Measurements from ENCODE around the gene ELMO1.
A peak's percentile ranks its signal among the peaks of the same experiment; 100 is the strongest.

Gene ELMO1, protein sequence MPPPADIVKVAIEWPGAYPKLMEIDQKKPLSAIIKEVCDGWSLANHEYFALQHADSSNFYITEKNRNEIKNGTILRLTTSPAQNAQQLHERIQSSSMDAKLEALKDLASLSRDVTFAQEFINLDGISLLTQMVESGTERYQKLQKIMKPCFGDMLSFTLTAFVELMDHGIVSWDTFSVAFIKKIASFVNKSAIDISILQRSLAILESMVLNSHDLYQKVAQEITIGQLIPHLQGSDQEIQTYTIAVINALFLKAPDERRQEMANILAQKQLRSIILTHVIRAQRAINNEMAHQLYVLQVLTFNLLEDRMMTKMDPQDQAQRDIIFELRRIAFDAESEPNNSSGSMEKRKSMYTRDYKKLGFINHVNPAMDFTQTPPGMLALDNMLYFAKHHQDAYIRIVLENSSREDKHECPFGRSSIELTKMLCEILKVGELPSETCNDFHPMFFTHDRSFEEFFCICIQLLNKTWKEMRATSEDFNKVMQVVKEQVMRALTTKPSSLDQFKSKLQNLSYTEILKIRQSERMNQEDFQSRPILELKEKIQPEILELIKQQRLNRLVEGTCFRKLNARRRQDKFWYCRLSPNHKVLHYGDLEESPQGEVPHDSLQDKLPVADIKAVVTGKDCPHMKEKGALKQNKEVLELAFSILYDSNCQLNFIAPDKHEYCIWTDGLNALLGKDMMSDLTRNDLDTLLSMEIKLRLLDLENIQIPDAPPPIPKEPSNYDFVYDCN

GRCh38 chr7:37448636-37449361 is at the start of gene ELMO1:
TSS of gene ELMO1 (minus strand) at chr7:37448864. CDS start at chr7:37342690, 106,174 bp downstream.
- TF ChIP-seq EZH2 (IDR thresholded peaks at IDR 0.05; ENCODE audit: borderline replicate concordance, low read depth, low read length, severe bottlenecking) (peak; percentile 86), CTCF (IDR thresholded peaks at IDR 0.05; ENCODE audit: borderline replicate concordance, extremely low read depth, low read length, poor library complexity, severe bottlenecking) (peak; percentile 54)
- Histone ChIP-seq H3K9ac (ENCODE audit: low read depth, low read length) (peak within 1 kb of the TSS; percentile 54; the same call in 1 of the 2 replicates), H3K36me3 (ENCODE audit: insufficient read depth, low read length) (no peaks in the 10 kb centered on the region), H3K9me3 (ENCODE audit: insufficient read depth, low read length, severe bottlenecking) (no peaks in the 10 kb centered on the region), H2AFZ (ENCODE audit: low read depth, low read length) (peak within 1 kb of the TSS; percentile 78), H3K4me2 (ENCODE audit: insufficient read depth, low read length) (peak within 1 kb of the TSS; percentile 97), H3K4me3 (ENCODE audit: low read depth in 1 of 2, low read length in 2 of 2) (peak within 1 kb of the TSS; percentile 31 to 68; a peak in 3 of 4 replicates), H3K27ac (ENCODE audit: low read length) (no peak within 1 kb of the TSS), H3K27me3 (ENCODE audit: insufficient read depth, low read length, poor library complexity) (peaks cover 75% of the 10 kb centered on the region), H3K4me1 (ENCODE audit: insufficient read depth, low read length) (peaks cover 28% of the 10 kb centered on the region), H4K20me1 (ENCODE audit: insufficient read depth, low read length) (no peaks in the 10 kb centered on the region), H3K79me2 (ENCODE audit: insufficient read depth, low read length) (no peaks in the 10 kb centered on the region)
- DNase-seq (peak; percentile 72), ATAC-seq (ENCODE audit: insufficient read depth, low read depth) (peak; percentile 94)

- no peak overlapping the region for H3K27ac ChIP-seq (ENCODE audit: low read length)
- TF ChIP-seq EZH2 (IDR thresholded peaks at IDR 0.05; ENCODE audit: borderline replicate concordance, low read depth, low read length, severe bottlenecking) = no peak
- H3K79me2 ChIP-seq (ENCODE audit: insufficient read depth, low read length) = no peaks in the 10 kb centered on the region
- no peak overlapping the region for H3K9ac ChIP-seq (ENCODE audit: low read depth, low read length)
- no peaks in the 10 kb centered on the region for H3K36me3 ChIP-seq (ENCODE audit: insufficient read depth, low read length)
- no peaks in the 10 kb centered on the region for H3K9me3 ChIP-seq (ENCODE audit: insufficient read depth, low read length, severe bottlenecking)
- DNase-seq = no peak
- no peak for ATAC-seq (ENCODE audit: insufficient read depth, low read depth)
- H3K4me3 ChIP-seq (ENCODE audit: low read depth in 1 of 2, low read length in 2 of 2) = no peak overlapping the region
- no peak overlapping the region for H3K4me2 ChIP-seq (ENCODE audit: insufficient read depth, low read length)
- no peaks in the 10 kb centered on the region for H4K20me1 ChIP-seq (ENCODE audit: insufficient read depth, low read length)
- no peak overlapping the region for H2AFZ ChIP-seq (ENCODE audit: low read depth, low read length)
- no peaks in the 10 kb centered on the region for H3K4me1 ChIP-seq (ENCODE audit: insufficient read depth, low read length)
- H3K27me3 ChIP-seq (ENCODE audit: insufficient read depth, low read length, poor library complexity) = peaks cover 2% of the 10 kb centered on the region
Measured at GRCh38 chr7:37497576-37497975, 48.9 kb upstream of the ELMO1 start.

DNA sequence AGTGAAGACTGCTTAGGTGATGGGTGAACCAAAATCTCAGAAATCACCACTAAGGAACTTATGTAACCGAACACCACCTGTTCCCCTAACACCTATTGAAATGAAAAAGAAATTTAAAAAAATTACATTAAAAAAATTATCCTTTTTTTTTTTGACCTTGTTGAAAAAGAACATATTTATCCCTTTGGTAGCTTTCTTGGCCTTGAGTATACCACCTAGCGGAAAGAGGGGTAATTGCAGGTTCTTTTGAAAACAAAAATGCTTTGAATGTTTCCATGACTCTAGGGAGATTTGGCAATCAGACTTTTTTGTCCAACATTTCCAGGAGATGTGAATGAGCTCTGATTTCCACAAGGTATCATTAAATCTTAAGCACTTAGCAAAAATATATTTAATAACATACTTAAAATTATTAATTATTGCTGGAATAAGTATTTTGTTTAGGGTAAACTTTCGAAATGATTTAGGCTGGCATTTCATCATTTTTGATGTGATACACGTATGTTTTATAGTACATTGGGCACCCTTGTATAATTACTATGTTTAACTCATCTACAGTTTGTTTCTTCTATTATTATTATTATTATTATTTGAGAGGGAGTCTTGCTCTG is 47.0 kb upstream of the ELMO1 start:
- Histone ChIP-seq H3K9me3 (ENCODE audit: insufficient read depth, low read length, severe bottlenecking) (no peaks in the 10 kb centered on the region), H3K27ac (ENCODE audit: low read length) (no peak overlapping the region), H3K4me2 (ENCODE audit: insufficient read depth, low read length) (no peak overlapping the region)

More for the DNA sequence above, 47.0 kb upstream of the ELMO1 start:
- Histone ChIP-seq H3K27me3 (ENCODE audit: insufficient read depth, low read length, poor library complexity) (no peaks in the 10 kb centered on the region), H3K79me2 (ENCODE audit: insufficient read depth, low read length) (no peaks in the 10 kb centered on the region), H3K4me1 (ENCODE audit: insufficient read depth, low read length) (no peaks in the 10 kb centered on the region), H3K36me3 (ENCODE audit: insufficient read depth, low read length) (no peaks in the 10 kb centered on the region), H3K4me3 (ENCODE audit: low read depth in 1 of 2, low read length in 2 of 2) (no peak overlapping the region), H3K9ac (ENCODE audit: low read depth, low read length) (no peak overlapping the region), H4K20me1 (ENCODE audit: insufficient read depth, low read length) (no peaks in the 10 kb centered on the region), H2AFZ (ENCODE audit: low read depth, low read length) (no peak overlapping the region)
- ATAC-seq (ENCODE audit: insufficient read depth, low read depth) (no peak), DNase-seq (no peak)
- TF ChIP-seq EZH2 (IDR thresholded peaks at IDR 0.05; ENCODE audit: borderline replicate concordance, low read depth, low read length, severe bottlenecking) (no peak), CTCF (IDR thresholded peaks at IDR 0.05; ENCODE audit: borderline replicate concordance, extremely low read depth, low read length, poor library complexity, severe bottlenecking) (peak; percentile 69)

All from DND-41 (cell line).